Ovary (tissue), 3 donors: ENCODE data around the gene ADAMTS17.

ENCODE experiments used
- POLR2A ChIP-seq: fragments of 450-650 bp; IDR thresholded peaks from one replicate; pipeline ENCODE4 v1.6.1; 2017; ENCODE audit warnings: antibody characterized with exemption, mild to moderate bottlenecking, moderate library complexity
- TF ChIP-seq, protein P1 (sequence below), 3 donors: fragments of 450-650 bp in 2 of 3; fragments of 200-600 bp in 1 of 3; IDR thresholded peaks; one replicate each; pipeline versions ENCODE4 v1.5.1 to v1.8.0; 2016 to 2022; ENCODE audit warnings: antibody characterized with exemption in 3 of 3, mild to moderate bottlenecking in 1 of 3
- donor health status: DM: no; HTN: no; CAD: no.

DNA sequence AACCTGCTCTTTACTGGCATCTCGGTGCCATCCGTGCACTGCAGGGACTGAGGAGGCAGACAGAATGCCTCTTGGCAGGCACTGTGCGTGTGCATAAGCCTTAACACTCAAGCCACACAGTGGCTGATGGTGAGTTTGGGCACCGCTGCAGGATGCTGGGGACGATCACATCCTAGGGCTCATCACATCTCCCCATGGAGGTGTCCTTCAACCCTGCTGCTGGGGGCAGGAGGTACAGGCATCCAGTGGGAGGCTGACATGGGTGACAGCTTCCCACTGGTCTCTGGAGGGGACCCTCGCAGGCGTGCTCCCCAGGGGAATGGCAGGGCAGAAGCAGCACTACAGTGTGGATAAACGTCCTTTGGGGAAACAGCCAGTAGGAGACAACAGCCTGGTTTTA, 190.9 kb downstream of the ADAMTS17 start:
- no peak for TF ChIP-seq POLR2A
- TF ChIP-seq, protein P1, sequence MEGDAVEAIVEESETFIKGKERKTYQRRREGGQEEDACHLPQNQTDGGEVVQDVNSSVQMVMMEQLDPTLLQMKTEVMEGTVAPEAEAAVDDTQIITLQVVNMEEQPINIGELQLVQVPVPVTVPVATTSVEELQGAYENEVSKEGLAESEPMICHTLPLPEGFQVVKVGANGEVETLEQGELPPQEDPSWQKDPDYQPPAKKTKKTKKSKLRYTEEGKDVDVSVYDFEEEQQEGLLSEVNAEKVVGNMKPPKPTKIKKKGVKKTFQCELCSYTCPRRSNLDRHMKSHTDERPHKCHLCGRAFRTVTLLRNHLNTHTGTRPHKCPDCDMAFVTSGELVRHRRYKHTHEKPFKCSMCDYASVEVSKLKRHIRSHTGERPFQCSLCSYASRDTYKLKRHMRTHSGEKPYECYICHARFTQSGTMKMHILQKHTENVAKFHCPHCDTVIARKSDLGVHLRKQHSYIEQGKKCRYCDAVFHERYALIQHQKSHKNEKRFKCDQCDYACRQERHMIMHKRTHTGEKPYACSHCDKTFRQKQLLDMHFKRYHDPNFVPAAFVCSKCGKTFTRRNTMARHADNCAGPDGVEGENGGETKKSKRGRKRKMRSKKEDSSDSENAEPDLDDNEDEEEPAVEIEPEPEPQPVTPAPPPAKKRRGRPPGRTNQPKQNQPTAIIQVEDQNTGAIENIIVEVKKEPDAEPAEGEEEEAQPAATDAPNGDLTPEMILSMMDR (IDR thresholded peaks at IDR 0.05): no peak
